ENCODE measurements around the gene HOXB5.

Gene HOXB5

DNA sequence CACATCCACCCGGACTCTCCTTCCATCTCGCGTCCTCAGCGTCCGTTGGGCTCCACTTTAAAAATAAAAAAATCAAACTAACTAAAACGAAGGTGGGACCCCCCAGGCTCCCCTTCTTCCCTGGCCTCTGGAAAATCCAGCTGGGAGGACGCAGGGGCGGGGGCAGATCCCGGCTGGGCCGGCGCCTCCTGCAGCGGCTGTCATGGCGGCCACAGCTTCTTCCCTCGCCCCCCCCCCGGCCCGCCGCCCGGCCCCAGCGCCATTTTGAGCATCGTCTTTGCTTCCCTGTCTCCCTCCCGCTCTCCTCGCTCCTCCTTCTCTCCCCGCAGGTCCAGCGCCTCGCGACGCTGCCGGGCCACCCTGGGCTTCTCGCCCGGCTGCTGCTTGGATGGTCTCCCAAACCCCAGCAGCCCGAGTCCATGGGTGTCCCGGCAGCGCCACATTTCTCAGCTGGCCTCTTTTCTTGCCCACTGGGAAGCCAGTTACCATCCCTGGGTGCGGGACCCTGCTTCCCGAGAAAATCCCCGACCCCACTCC, 51.9 kb downstream of the HOXB5 start:
- Histone ChIP-seq H3K4me1 (ENCODE audit: control insufficient read depth, insufficient read depth, low read length) (peaks cover 26% of the 10 kb centered on the region), H3K36me3 (ENCODE audit: control insufficient read depth in 2 of 2, insufficient read depth in 1 of 2, low read length in 2 of 2) (peaks cover 5 to 11% of the 10 kb centered on the region in 2 experiments; a peak in 2 of 3 replicates), H3K27ac (ENCODE audit: extremely low read depth, low read depth, low read length) (peak overlapping the region; percentile 100), H3K9me3 (ENCODE audit: control insufficient read depth, insufficient read depth, low read depth, low read length) (no peaks in the 10 kb centered on the region), H3K4me3 (ENCODE audit: low read depth, low read length) (peak overlapping the region; percentile 79)
- CTCF ChIA-PET, result interaction anchor here (0.6 to 2.8 kb wide), 10 partner anchors 18 to 327 kb away, joined by 3 to 22 read pairs (median 3); no protein-coding TSS in a partner anchor
- POLR2A ChIA-PET, result interaction anchor here (0.6 to 2.8 kb wide), 24 partner anchors 9 to 1175 kb away, joined by 3 to 25 read pairs (median 3); no protein-coding TSS in a partner anchor
- peak; percentile 92 for TF ChIP-seq ZIC2 (tag by site-specific recombination; IDR thresholded peaks at IDR 0.05)
- no peak for TF ChIP-seq ZNF324 (tag by site-specific recombination; IDR thresholded peaks at IDR 0.05)
- peak; percentile 21; the same call in 1 of the 2 replicates for TF ChIP-seq ZNF24 (tag by site-specific recombination; IDR thresholded peaks at IDR 0.05)
- TF ChIP-seq MZF1 (tag by site-specific recombination; IDR thresholded peaks at IDR 0.05; ENCODE audit: borderline replicate concordance), result peak; percentile 22; the same call in 1 of the 2 replicates
- no peak for TF ChIP-seq SCRT2 (tag by site-specific recombination; IDR thresholded peaks at IDR 0.05)
- TF ChIP-seq ZNF366 (tag by site-specific recombination; conservative IDR thresholded peaks at IDR 0.05), result peak; percentile 76
- peak; percentile 34; the same call in 1 of the 2 replicates for TF ChIP-seq ZNF639 (tag by site-specific recombination; IDR thresholded peaks at IDR 0.05)
- peak; percentile 53 for TF ChIP-seq YY2 (tag by site-specific recombination; IDR thresholded peaks at IDR 0.05)
- no peak for TF ChIP-seq ZNF112 (tag by site-specific recombination; IDR thresholded peaks at IDR 0.05)
- no peak for TF ChIP-seq ZNF362 (tag by site-specific recombination; IDR thresholded peaks at IDR 0.05)
- TF ChIP-seq ZNF221 (tag by site-specific recombination; IDR thresholded peaks at IDR 0.05; ENCODE audit: borderline replicate concordance), result no peak
- no peak for TF ChIP-seq ZNF133 (tag by site-specific recombination; IDR thresholded peaks at IDR 0.05)
- TF ChIP-seq ZNF621 (tag by site-specific recombination; IDR thresholded peaks at IDR 0.05), result no peak
- TF ChIP-seq ZNF398 (tag by site-specific recombination; IDR thresholded peaks at IDR 0.05), result 0 out of 2 replicates have a peak, but pooled peaks have one; percentile 15
- no peak for TF ChIP-seq ZNF626 (tag by site-specific recombination; IDR thresholded peaks at IDR 0.05)
- TF ChIP-seq ZNF701 (tag by site-specific recombination; IDR thresholded peaks at IDR 0.05), result no peak
- peak; percentile 75 for TF ChIP-seq KLF8 (tag by site-specific recombination; IDR thresholded peaks at IDR 0.05)
- TF ChIP-seq ZNF146 (tag by site-specific recombination; IDR thresholded peaks at IDR 0.05), result 0 out of 2 replicates have a peak, but pooled peaks have one; percentile 6
- 0 out of 2 replicates have a peak, but pooled peaks have one; percentile 7 for TF ChIP-seq WT1 (tag by site-specific recombination; IDR thresholded peaks at IDR 0.05)
- TF ChIP-seq ZNF48 (tag by site-specific recombination; IDR thresholded peaks at IDR 0.05), result no peak
- no peak for TF ChIP-seq ZNF274 (IDR thresholded peaks at IDR 0.05; ENCODE audit: low read length)
- no peak for TF ChIP-seq ZNF274 (tag by site-specific recombination; IDR thresholded peaks at IDR 0.05; ENCODE audit: borderline replicate concordance)
- 0 out of 2 replicates have a peak, but pooled peaks have one; percentile 24 for TF ChIP-seq ZNF600 (tag by site-specific recombination; IDR thresholded peaks at IDR 0.05)
- 0 out of 2 replicates have a peak, but pooled peaks have one; percentile 10 for TF ChIP-seq ZNF223 (tag by site-specific recombination; IDR thresholded peaks at IDR 0.05)
- TF ChIP-seq ZNF596 (tag by site-specific recombination; IDR thresholded peaks at IDR 0.05), result no peak
- TF ChIP-seq KLF16 (tag by site-specific recombination; IDR thresholded peaks at IDR 0.05), result peak; percentile 52; the same call in 1 of the 2 replicates
- 0 out of 2 replicates have a peak, but pooled peaks have one; percentile 14 for TF ChIP-seq ZNF501 (tag by site-specific recombination; IDR thresholded peaks at IDR 0.05)
- TF ChIP-seq, protein P1, sequence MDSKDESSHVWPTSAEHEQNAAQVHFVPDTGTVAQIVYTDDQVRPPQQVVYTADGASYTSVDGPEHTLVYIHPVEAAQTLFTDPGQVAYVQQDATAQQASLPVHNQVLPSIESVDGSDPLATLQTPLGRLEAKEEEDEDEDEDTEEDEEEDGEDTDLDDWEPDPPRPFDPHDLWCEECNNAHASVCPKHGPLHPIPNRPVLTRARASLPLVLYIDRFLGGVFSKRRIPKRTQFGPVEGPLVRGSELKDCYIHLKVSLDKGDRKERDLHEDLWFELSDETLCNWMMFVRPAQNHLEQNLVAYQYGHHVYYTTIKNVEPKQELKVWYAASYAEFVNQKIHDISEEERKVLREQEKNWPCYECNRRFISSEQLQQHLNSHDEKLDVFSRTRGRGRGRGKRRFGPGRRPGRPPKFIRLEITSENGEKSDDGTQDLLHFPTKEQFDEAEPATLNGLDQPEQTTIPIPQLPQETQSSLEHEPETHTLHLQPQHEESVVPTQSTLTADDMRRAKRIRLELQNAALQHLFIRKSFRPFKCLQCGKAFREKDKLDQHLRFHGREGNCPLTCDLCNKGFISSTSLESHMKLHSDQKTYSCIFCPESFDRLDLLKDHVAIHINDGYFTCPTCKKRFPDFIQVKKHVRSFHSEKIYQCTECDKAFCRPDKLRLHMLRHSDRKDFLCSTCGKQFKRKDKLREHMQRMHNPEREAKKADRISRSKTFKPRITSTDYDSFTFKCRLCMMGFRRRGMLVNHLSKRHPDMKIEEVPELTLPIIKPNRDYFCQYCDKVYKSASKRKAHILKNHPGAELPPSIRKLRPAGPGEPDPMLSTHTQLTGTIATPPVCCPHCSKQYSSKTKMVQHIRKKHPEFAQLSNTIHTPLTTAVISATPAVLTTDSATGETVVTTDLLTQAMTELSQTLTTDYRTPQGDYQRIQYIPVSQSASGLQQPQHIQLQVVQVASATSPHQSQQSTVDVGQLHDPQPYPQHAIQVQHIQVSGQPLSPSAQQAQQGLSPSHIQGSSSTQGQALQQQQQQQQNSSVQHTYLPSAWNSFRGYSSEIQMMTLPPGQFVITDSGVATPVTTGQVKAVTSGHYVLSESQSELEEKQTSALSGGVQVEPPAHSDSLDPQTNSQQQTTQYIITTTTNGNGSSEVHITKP (tag by site-specific recombination; IDR thresholded peaks at IDR 0.05), result peak; percentile 63
- TF ChIP-seq GLIS1 (tag by site-specific recombination; IDR thresholded peaks at IDR 0.05), result peak; percentile 73
- peak; percentile 85 for TF ChIP-seq ZXDB (tag by site-specific recombination; IDR thresholded peaks at IDR 0.05)
